Measurements from ENCODE around the gene SLC7A1. TPM values are rescaled to one million over a fixed set of nuclear protein-coding genes. Genes with fewer than 3 reads are reported as not detected.

The SLC7A1 gene
- total and polyA plus RNA-seq, 4 donors: 0.90 to 22.6 (median 1.4) TPM

GRCh38 chr13:29529754-29530153, 65.7 kb downstream of the SLC7A1 start:
- H3K9me3 ChIP-seq (ENCODE audit: control insufficient read depth in 4 of 4, low read length in 3 of 4): no peaks in the 10 kb centered on the region
- no peak overlapping the region for H3K4me3 ChIP-seq (ENCODE audit: low read depth in 1 of 3, low read length in 3 of 3)
- TF ChIP-seq SP1 (IDR thresholded peaks at IDR 0.05): no peak
- no peak for TF ChIP-seq EGR1 (IDR thresholded peaks at IDR 0.05; ENCODE audit: low read depth in 2 of 2)
- no peak for TF ChIP-seq HNF4A (conservative IDR thresholded peaks at IDR 0.05)
- no peak for TF ChIP-seq FOXA2 (IDR thresholded peaks at IDR 0.05)
- TF ChIP-seq YY1 (IDR thresholded peaks at IDR 0.05): no peak
- TF ChIP-seq ATF3 (IDR thresholded peaks at IDR 0.05): no peak
- TF ChIP-seq JUND (IDR thresholded peaks at IDR 0.05): no peak
- TF ChIP-seq FOXA1 (IDR thresholded peaks at IDR 0.05): no peak
- TF ChIP-seq ZBTB33 (IDR thresholded peaks at IDR 0.05): no peak
- no peak for TF ChIP-seq RXRA (IDR thresholded peaks at IDR 0.05)
- no peak for TF ChIP-seq REST (IDR thresholded peaks at IDR 0.05)
- no peak for TF ChIP-seq HNF4G (IDR thresholded peaks at IDR 0.05)
- TF ChIP-seq CTCF (IDR thresholded peaks at IDR 0.05; ENCODE audit: low read depth, low read length, missing input control): no peak
- no peak for TF ChIP-seq GABPA (IDR thresholded peaks at IDR 0.05 in 1 of 2, conservative IDR thresholded peaks at IDR 0.05 in 1 of 2)
- no peak for TF ChIP-seq MAX (IDR thresholded peaks at IDR 0.05)
- H3K9ac ChIP-seq (ENCODE audit: low read depth in 1 of 2, low read length in 2 of 2): no peak overlapping the region
- DNase-seq (ENCODE audit: low spot score): no peak
- 94% methylated on average over 5 of the region's 5 CpGs for WGBS
- no peaks in the 10 kb centered on the region for H3K27me3 ChIP-seq (ENCODE audit: control insufficient read depth in 4 of 4, insufficient read depth in 4 of 4, low read length in 3 of 4)
- no peaks in the 10 kb centered on the region for H3K4me1 ChIP-seq (ENCODE audit: control insufficient read depth in 4 of 4, insufficient read depth in 4 of 4, low read length in 3 of 4)
- H3K36me3 ChIP-seq (ENCODE audit: control insufficient read depth in 4 of 4, insufficient read depth in 3 of 4, low read depth in 1 of 4, low read length in 3 of 4): peaks cover 0 to 2% (median under 1%) of the 10 kb centered on the region in 4 donors
- no peak overlapping the region for H3K27ac ChIP-seq (ENCODE audit: low read depth in 1 of 2, low read length in 2 of 2)

GRCh38 chr13:29527916-29528315, 67.6 kb downstream of the SLC7A1 start:
- WGBS: 88% methylated on average over 5 of the region's 5 CpGs
- TF ChIP-seq FOXA2 (IDR thresholded peaks at IDR 0.05) (no peak), CTCF (IDR thresholded peaks at IDR 0.05; ENCODE audit: low read depth, low read length, missing input control) (no peak), GABPA (IDR thresholded peaks at IDR 0.05 in 1 of 2, conservative IDR thresholded peaks at IDR 0.05 in 1 of 2) (no peak), RAD21 (IDR thresholded peaks at IDR 0.05) (no peak), SP1 (IDR thresholded peaks at IDR 0.05) (no peak), NR2F2 (IDR thresholded peaks at IDR 0.05) (no peak), TAF1 (conservative IDR thresholded peaks at IDR 0.05) (no peak), EGR1 (IDR thresholded peaks at IDR 0.05; ENCODE audit: low read depth in 2 of 2) (no peak), HNF4G (IDR thresholded peaks at IDR 0.05) (no peak), FOXA1 (IDR thresholded peaks at IDR 0.05) (no peak), ZBTB33 (IDR thresholded peaks at IDR 0.05) (no peak), YY1 (IDR thresholded peaks at IDR 0.05) (no peak), ATF3 (IDR thresholded peaks at IDR 0.05) (no peak), MAX (IDR thresholded peaks at IDR 0.05) (no peak), RXRA (IDR thresholded peaks at IDR 0.05) (no peak), HNF4A (conservative IDR thresholded peaks at IDR 0.05) (no peak), JUND (IDR thresholded peaks at IDR 0.05) (no peak)

More at GRCh38 chr13:29527916-29528315, 67.6 kb downstream of the SLC7A1 start:
- H3K9ac ChIP-seq (ENCODE audit: low read depth in 1 of 2, low read length in 2 of 2): no peak overlapping the region
- no peaks in the 10 kb centered on the region for H3K9me3 ChIP-seq (ENCODE audit: control insufficient read depth in 4 of 4, low read length in 3 of 4)
- DNase-seq (ENCODE audit: low spot score): no peak
- no peak overlapping the region for H3K4me3 ChIP-seq (ENCODE audit: low read depth in 1 of 3, low read length in 3 of 3)
- no peaks in the 10 kb centered on the region for H3K4me1 ChIP-seq (ENCODE audit: control insufficient read depth in 4 of 4, insufficient read depth in 4 of 4, low read length in 3 of 4)
- no peaks in the 10 kb centered on the region for H3K27me3 ChIP-seq (ENCODE audit: control insufficient read depth in 4 of 4, insufficient read depth in 4 of 4, low read length in 3 of 4)
- no peak overlapping the region for H3K27ac ChIP-seq (ENCODE audit: low read depth in 1 of 2, low read length in 2 of 2)
- peaks cover 0 to 3% (median 0%) of the 10 kb centered on the region in 4 donors for H3K36me3 ChIP-seq (ENCODE audit: control insufficient read depth in 4 of 4, insufficient read depth in 3 of 4, low read depth in 1 of 4, low read length in 3 of 4)
